ENCODE measurements around the gene KIF18B. TPM values are rescaled to one million over a fixed set of nuclear protein-coding genes. Genes with fewer than 3 reads are reported as not detected.

Gene KIF18B
- total RNA-seq, 1 experiment from 2014 or later = 12.2 TPM

DNA sequence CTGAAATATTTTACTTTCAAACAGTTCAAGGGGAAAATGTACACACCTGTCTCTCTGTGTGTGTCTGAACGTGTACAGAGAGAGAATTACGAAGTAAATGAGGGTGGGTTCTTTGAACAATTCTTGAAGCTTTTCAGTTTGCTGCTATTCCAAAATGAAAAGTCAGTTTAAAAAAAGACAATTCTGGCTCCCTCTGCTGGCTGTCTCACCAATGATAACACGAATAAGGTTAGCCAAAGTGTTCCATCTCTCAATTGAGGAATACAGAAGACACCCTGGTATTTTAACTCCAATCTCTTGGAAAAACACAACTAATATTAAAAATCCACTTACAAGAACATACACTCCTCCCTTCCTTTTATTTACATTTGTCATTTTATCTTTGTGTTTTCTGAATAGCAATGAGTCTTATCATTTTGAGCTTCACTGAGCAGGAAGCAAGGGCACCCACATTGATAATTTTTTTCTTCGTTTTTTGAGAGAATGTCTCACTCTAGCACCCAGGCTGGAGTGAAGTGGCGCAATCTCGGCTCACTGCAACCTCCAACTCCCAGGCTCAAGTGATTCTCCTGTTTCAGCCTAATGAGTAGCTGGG lies 68.8 kb downstream of the KIF18B start:
- peak; percentile 55 for DNase-seq (ENCODE audit: low spot score)

DNA sequence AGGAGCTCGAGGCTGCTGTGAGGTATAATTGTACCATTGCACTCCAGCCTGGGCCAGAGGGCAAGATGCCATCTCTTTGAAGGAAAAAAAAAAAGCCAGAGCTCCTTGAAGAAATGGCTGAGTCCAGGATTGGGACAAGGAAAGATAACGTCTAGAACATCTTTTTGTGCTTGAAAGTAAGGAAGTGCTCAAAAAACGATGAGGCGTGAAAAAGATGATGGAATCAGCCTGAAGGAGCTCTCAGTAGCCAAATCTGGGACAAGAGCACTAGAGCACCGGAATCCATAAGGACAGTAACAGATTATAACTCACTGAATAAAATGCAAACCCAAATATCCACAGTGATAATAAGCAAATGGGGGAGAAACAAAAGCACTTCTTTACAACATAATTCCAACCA lies 70.5 kb downstream of the KIF18B start:
- no peak for DNase-seq (ENCODE audit: low spot score)

DNA sequence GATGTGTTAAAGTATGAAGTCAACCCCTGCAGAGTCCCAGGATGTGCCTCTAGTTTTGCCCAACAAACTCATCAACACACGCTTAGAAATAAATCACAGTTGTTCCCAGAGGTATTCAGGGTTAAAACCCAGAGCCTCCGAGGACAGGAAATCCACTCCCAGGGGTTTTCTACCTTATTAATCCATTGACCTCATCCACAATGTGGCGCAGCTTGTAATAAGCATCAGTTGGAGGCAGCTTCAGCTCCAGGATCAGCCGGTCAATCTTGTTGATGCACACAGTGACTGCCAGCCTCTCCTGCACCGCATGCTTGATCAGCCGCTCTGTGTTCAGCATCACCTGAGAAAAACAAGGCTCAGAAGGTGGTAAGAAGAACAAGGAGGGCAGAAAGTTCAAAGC lies 71.8 kb downstream of the KIF18B start:
- no peak for DNase-seq (ENCODE audit: low spot score)

Small RNA genes lying within 50 kb of the gene (small RNA-seq; reads per million reads assigned to genes)
- gene AC015936.2 (not detected), gene CCDC103 (not detected), gene MIR6783 (not detected), gene RN7SL405P (not detected)

Other genes starting within 250 kb of the KIF18B start
- gene DBF4B, start 239.1 kb downstream of the KIF18B start, total RNA-seq (2014; rRNA removed; shearing (Covaris generic)) = 11.4 and 11.8 TPM in 2 replicates
- gene ADAM11, start 188.8 kb downstream of the KIF18B start, total RNA-seq (2014; rRNA removed; shearing (Covaris generic)) = 0.05 and 0.20 TPM in 2 replicates
- gene GJC1, start 117.5 kb downstream of the KIF18B start, total RNA-seq (2014; rRNA removed; shearing (Covaris generic)) = not detected in 2 replicates
- gene HIGD1B, start 99.9 kb downstream of the KIF18B start, total RNA-seq (2014; rRNA removed; shearing (Covaris generic)) = not detected in 2 replicates
- 142 and 143 TPM in 2 replicates for gene EFTUD2, start 48.3 kb downstream of the KIF18B start, total RNA-seq (2014; rRNA removed; shearing (Covaris generic))
- gene GFAP, start 32.3 kb downstream of the KIF18B start, total RNA-seq (2014; rRNA removed; shearing (Covaris generic)) = 0.29 and 0.46 TPM in 2 replicates
- 0.05 TPM in 1 of 2 replicates, not detected in the other for gene C1QL1, start 20.5 kb upstream of the KIF18B start, total RNA-seq (2014; rRNA removed; shearing (Covaris generic))
- gene DCAKD, start 103.9 kb upstream of the KIF18B start, total RNA-seq (2014; rRNA removed; shearing (Covaris generic)) = 44.9 and 49.8 TPM in 2 replicates
- 59.2 and 77.1 TPM in 2 replicates for gene NMT1, start 113.5 kb upstream of the KIF18B start, total RNA-seq (2014; rRNA removed; shearing (Covaris generic))
- gene PLCD3, start 184.7 kb upstream of the KIF18B start, total RNA-seq (2014; rRNA removed; shearing (Covaris generic)) = 130 and 142 TPM in 2 replicates
- gene ACBD4, start 187.9 kb upstream of the KIF18B start, total RNA-seq (2014; rRNA removed; shearing (Covaris generic)) = 12.0 and 12.3 TPM in 2 replicates
- gene HEXIM1, start 200.7 kb upstream of the KIF18B start, total RNA-seq (2014; rRNA removed; shearing (Covaris generic)) = 9.4 and 9.6 TPM in 2 replicates
- 9.0 and 9.5 TPM in 2 replicates for gene HEXIM2, start 214.1 kb upstream of the KIF18B start, total RNA-seq (2014; rRNA removed; shearing (Covaris generic))

Data from HT-29 (cell line).